IPS-18c (cell line): ENCODE results near the gene MCUB.
"Not testable (repeated sequence)": the region's sequence is repeated elsewhere in the genome, so short reads cannot be mapped to it uniquely, and the experiment has no call there.

Experiments
- H3K4me3 ChIP-seq: 2 replicates; pipeline ENCODE4 v1.7.0; 2013; ENCODE audit warnings: low read depth, mild to moderate bottlenecking, low read length, moderate library complexity; ENCODE audit not compliant: insufficient read depth
- H3K9me3 ChIP-seq: one replicate; pipeline ENCODE4 v1.6.1; 2013; ENCODE audit warnings: mild to moderate bottlenecking, low read length, moderate library complexity; ENCODE audit not compliant: control insufficient read depth, insufficient read depth

The MCUB gene

GRCh38 chr4:109655396-109655795 lies 95.3 kb downstream of the MCUB start:
- H3K9me3 ChIP-seq: no peaks in the 10 kb centered on the region
- no peak overlapping the region; the same call in 1 of the 2 replicates for H3K4me3 ChIP-seq

DNA sequence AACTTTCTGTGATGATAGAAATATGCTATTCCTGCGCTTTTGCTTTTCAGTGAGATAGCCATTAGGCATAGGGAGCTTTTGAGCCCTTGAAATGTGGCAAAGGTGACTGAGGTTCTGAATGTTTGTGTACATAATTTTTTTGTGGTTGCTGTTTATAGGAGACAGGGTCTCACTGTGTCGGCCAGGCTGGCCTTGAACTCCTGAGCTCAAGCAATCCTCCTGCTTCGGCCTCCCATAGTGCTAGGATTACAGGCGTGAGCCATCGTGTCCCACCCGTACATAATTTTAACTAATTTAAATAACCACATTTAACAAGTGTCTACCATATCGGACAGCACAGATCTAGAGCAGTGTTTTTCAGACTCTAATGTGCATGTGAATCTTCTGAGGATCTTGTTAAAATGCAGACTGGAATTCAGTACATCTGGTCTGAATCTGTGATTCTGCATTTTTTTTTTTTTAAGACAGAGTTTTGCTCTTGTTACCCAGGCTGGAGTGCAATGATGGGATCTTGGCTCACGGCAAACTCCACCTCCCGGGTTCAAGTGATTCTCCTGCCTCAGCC lies 97.9 kb downstream of the MCUB start:
- Histone ChIP-seq H3K4me3 (no peak overlapping the region), H3K9me3 (no peaks in the 10 kb centered on the region)

DNA sequence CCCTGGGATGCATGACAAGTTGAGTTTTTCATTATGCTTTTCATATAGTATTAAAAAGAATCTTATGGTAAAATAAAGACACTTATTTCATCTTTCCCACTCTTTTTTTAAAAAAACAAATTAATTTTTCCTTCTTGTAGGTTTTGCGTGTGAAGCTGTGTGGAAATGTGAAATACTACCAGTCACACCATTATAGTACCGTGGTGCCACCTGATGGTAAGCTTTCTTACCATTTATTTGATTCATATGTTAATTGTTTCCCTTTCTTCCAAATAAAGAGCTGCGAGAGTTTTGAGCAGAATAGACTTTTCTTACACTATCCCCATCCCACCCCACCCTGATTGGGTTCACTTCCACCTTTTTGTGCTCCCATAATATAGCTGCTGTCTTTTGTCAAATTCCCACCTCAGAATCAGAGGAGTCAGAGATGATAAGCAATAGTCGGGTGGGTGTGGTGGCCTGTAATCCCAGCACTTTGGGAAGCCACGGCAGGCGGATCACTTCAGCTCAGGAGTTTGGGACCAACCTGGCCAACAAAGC lies 98.9 kb downstream of the MCUB start:
- Histone ChIP-seq H3K4me3 (no peak overlapping the region), H3K9me3 (no peaks in the 10 kb centered on the region)

DNA sequence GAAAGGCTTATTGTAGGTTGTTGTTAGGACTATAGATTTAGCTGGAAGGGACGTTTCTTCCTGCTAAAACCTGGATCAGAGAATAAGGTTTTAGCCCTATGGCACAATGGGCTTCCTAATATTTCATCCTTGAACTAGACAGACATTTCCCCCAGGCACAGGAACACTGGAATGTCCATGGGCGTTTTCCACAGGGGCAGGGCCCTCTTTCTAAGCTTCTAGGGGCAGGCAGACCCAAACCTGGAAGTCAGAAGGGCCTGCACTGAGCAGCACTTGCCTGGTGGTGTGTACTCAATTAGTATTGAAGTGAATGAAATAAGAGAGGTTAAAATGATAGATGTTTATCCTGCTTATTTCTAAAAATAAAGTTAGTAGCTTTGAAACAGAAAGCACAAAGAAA lies 102.1 kb downstream of the MCUB start:
- H3K9me3 ChIP-seq: no peaks in the 10 kb centered on the region

DNA sequence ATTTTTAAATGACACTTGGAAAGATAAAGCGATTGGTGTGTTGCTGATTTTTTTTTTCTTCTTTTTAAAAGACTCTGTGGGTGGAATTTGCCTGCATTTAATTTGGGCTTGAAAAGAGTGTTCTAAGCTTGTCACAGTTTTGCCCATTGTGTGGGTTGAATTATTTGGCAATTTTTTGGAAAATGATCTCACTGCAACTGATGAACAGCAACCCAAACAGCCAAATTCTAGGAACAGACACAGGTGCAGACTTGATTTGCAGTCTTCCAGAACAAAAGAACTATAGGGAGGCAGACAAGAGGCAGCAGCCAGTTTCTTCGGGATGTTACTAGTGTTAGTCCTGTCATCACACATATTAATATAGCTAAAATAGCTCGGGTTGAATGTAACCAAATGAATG lies 102.7 kb downstream of the MCUB start:
- no peaks in the 10 kb centered on the region for H3K9me3 ChIP-seq
- no peak overlapping the region for H3K4me3 ChIP-seq

More for the DNA sequence above, 102.1 kb downstream of the MCUB start:
- no peak overlapping the region for H3K4me3 ChIP-seq

- H3K9me3 ChIP-seq: no peaks in the 10 kb centered on the region
- H3K4me3 ChIP-seq: no peak overlapping the region
Observed at GRCh38 chr4:109665783-109666485, 105.9 kb downstream of the MCUB start.

DNA sequence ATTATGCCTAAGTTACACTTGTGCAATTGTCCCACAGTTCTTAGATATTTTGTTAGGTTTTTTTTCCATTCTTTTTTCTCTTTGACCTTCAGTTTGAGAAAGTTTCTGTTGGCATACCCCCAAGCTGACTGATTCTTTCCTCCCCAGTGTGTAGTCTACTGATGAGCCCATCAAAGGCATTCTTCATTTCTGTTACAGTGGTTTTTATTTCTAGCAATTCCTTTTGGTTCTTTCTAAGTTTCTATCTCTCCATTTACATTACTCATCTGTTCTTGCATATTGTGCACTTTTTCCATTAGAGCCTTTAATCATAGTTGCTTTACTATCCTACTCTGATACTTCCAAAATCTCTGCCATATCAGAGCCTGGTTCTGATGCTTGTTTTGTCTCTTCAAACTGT lies 111.3 kb downstream of the MCUB start:
- H3K9me3 ChIP-seq: peaks cover 5% of the 10 kb centered on the region
- no peak overlapping the region for H3K4me3 ChIP-seq

DNA sequence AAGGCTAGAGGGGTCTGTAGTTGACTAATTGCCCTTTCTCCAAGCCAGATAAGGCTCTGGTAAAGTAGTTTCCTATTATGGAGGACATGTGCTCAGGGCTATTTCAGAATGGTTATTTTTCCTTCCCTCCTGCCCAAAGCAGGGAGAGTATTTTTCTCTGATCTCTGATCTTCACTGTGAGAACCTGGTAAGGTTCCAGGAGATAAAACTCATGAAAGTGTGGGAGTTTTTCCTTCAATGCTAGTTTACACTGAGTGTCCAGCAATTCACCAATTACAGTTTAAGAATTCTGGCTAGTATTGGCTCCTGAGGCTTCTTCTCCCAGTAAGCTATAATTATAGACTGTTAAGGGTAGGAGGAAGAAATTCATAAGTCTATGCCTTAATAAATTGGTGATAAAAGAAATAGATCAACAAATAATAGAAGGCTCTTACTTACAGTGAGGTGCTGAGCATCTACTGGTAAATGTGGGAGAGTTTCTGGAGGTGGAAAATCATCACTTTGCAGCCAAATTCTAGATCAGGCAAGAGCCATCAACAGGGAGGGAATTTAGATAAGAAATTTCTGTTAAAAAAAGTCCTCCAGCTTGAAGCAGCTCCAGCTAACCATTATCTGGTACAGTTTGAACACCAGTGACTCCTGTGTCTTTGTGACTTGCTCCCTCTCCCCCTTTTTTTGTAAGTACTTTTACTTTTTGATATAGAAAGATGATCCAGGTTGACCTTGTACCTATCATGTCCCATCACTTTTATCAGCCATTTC lies 112.3 kb downstream of the MCUB start:
- H3K9me3 ChIP-seq: peaks cover 5% of the 10 kb centered on the region
- H3K4me3 ChIP-seq: no peak overlapping the region

- H3K9me3 ChIP-seq: peaks cover 6% of the 10 kb centered on the region
- H3K4me3 ChIP-seq: no peak overlapping the region
Observed at GRCh38 chr4:109673303-109673702, 113.3 kb downstream of the MCUB start.

DNA sequence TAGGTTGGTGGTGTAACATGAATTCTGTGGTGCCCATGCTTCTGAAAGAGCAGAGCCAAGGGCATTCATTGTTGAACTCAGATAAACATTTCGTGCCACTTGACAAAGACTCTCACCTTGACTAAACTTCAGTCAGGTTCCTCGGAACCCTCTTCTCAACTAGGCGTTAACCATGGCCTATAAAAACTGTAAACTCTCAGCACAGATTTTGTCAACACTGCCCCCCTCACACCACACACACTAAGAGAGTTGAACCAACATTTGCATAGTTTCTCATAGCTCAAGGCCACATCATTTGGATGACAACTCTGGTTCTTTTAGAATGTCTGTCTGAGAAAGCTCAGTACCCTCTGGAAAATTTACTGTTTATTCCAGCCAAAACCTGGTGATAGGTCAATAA lies 115.1 kb downstream of the MCUB start:
- H3K9me3 ChIP-seq: peaks cover 12% of the 10 kb centered on the region
- H3K4me3 ChIP-seq: no peak overlapping the region

GRCh38 chr4:109675843-109676242 lies 115.8 kb downstream of the MCUB start:
- Histone ChIP-seq H3K4me3 (no peak overlapping the region), H3K9me3 (peaks cover 12% of the 10 kb centered on the region)

DNA sequence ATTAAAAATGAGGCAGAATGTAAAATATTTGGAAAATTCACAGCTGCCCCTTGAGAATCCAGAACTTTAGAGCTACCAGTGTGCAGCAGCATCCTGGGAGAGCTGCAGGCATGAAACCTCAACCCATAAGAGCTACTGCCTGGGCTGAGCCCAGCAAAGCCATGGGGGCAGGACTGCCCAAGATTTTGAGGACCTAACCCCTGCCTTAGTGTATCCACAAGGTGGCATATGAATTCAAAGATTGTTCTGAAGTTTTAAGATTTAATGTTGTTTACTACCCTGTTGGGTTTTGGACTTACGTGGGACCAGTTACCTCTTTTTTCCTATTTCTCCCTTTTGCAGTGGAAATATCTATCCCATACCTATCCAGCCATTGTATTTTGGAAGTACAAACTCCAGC lies 116.8 kb downstream of the MCUB start:
- peaks cover 12% of the 10 kb centered on the region for H3K9me3 ChIP-seq
- no peak overlapping the region for H3K4me3 ChIP-seq

DNA sequence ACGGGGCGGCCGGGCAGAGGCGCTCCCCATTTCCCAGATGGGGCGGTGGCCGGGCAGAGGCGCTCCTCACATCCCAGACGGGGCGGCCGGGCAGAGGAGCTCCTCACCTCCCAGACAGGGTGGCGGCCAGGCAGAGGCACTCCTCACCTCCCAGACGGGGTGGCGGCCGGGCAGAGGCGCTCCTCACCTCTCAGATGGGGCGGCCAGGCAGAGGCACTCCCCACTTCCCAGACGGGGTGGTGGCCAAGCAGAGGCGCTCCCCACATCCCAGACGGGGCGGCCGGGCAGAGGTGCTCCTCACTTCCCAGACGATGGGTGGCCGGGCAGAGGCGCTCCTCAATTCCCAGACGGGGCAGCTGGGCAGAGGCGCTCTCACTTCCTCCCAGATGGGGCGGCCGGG lies 118.4 kb downstream of the MCUB start:
- H3K9me3 ChIP-seq: peaks cover 12% of the 10 kb centered on the region

GRCh38 chr4:109678925-109679324 lies 118.9 kb downstream of the MCUB start:
- peaks cover 12% of the 10 kb centered on the region for H3K9me3 ChIP-seq
- not testable (repeated sequence) for H3K4me3 ChIP-seq

More for the DNA sequence above, 118.4 kb downstream of the MCUB start:
- not testable (repeated sequence) for H3K4me3 ChIP-seq

DNA sequence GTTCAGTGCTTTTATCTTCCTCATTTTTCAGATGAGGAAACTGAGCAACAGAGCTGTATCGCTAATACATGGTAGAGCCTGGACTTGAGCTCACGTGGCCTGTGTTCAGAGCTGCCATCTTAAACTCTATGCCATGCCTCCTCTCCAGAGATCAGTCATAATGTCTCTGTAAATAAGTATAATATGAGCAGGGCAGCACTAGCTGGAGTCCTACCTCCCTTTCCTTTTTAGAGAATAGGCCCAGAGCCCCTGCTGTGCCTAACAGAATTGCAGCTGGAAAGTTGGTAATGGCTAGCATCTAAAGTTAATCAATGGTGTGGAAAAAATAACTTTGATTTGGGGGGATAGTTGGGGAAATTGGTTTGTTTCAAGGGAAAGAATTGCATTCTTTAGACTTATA lies 122.8 kb downstream of the MCUB start:
- H3K9me3 ChIP-seq: peaks cover 6% of the 10 kb centered on the region
- no peak overlapping the region for H3K4me3 ChIP-seq

DNA sequence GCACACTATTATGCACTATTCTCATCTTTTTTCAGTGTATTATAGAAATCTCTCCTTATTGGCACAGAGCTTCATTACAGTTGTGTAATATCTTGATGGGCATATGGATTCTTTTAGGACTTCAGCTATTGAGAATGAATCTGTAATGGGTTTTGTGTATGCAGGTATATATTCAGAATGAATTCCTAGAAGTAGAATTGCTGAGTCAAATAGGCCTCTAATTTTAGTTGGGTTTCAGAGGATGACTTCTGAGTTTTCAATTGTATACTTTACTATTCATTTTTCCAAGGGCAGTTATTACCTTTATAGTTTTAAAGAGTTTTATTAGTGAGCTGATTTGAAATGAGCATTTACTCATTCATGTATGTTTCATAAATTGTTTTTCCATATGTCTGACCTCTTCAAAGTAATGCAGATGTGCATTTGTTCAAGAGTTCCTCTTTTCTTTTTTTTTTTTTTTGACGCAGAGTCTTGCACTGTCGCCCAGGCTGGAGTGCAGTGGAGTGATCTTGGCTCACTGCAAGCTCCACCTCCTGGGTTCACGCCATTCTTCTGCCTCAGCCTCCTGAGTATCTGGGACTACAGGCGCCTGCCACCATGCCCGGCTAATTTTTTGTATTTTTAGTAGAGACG lies 123.7 kb downstream of the MCUB start:
- Histone ChIP-seq H3K4me3 (no peak overlapping the region), H3K9me3 (peaks cover 2% of the 10 kb centered on the region)

DNA sequence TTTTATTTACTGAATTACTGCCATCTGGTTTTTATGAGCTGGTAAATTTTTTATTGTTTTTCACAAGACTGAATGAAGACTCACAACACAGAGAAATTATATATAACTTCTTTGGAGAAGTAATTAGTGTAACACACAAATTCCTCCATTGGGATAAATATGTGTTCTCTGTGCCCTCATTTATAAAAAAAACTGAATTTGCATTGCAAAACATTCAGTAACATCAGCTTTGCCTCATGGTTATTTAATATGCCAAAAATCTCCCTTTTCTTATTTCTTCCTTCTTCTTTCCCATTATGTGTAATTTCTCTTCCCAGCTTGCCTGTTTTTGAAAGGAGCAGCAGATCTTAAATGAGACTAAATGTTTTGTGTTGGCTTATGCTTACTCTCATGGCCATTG lies 124.7 kb downstream of the MCUB start:
- H3K4me3 ChIP-seq: no peak overlapping the region
- no peaks in the 10 kb centered on the region for H3K9me3 ChIP-seq
